Measurements from ENCODE around the gene CFB. TPM values are rescaled to one million over a fixed set of nuclear protein-coding genes. Genes with fewer than 3 reads are reported as not detected.

CFB gene
- total and polyA plus RNA-seq, 9 of the 15 experiments (the other 6 are each of a cell fraction or from before 2014, with no cell fraction given) = 0.08 to 0.91 (median 0.22) TPM; not detected in 4

- TF ChIP-seq DLX4 (CRISPR knock-in tag; IDR thresholded peaks at IDR 0.05) = no peak
- no peak for TF ChIP-seq MCM3 (IDR thresholded peaks at IDR 0.05)
- no peak for TF ChIP-seq NFATC3 (IDR thresholded peaks at IDR 0.05)
- no peak for TF ChIP-seq SMARCC2 (IDR thresholded peaks at IDR 0.05; ENCODE audit: low read depth)
- peak in 1 of 2 experiments; percentile 40; a peak in 1 of 4 replicates for TF ChIP-seq HDAC1 (IDR thresholded peaks at IDR 0.05)
- no peak for TF ChIP-seq NCOR1 (IDR thresholded peaks at IDR 0.05)
- peak; percentile 94 for TF ChIP-seq TAF1 (IDR thresholded peaks at IDR 0.05; ENCODE audit: control insufficient read depth, extremely low read depth, insufficient read depth, low read length, severe bottlenecking)
- TF ChIP-seq CBX2 (IDR thresholded peaks at IDR 0.05; ENCODE audit: insufficient read depth, low read length, poor library complexity, severe bottlenecking) = no peak
- 0 out of 2 replicates have a peak, but pooled peaks have one; percentile 17 for TF ChIP-seq KLF1 (tag; IDR thresholded peaks at IDR 0.05)
- TF ChIP-seq, protein P1, sequence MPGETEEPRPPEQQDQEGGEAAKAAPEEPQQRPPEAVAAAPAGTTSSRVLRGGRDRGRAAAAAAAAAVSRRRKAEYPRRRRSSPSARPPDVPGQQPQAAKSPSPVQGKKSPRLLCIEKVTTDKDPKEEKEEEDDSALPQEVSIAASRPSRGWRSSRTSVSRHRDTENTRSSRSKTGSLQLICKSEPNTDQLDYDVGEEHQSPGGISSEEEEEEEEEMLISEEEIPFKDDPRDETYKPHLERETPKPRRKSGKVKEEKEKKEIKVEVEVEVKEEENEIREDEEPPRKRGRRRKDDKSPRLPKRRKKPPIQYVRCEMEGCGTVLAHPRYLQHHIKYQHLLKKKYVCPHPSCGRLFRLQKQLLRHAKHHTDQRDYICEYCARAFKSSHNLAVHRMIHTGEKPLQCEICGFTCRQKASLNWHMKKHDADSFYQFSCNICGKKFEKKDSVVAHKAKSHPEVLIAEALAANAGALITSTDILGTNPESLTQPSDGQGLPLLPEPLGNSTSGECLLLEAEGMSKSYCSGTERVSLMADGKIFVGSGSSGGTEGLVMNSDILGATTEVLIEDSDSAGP (CRISPR knock-in tag; IDR thresholded peaks at IDR 0.05) = peak; percentile 98
- TF ChIP-seq CHD1 (IDR thresholded peaks at IDR 0.05; ENCODE audit: low read length) = no peak
- TF ChIP-seq SAFB2 (IDR thresholded peaks at IDR 0.05; ENCODE audit: borderline replicate concordance, low read depth, low read length, severe bottlenecking) = no peak
- no peak for TF ChIP-seq JUNB (CRISPR knock-in tag; conservative IDR thresholded peaks at IDR 0.05)
- no peak for TF ChIP-seq HDAC2 (IDR thresholded peaks at IDR 0.05)
- TF ChIP-seq, protein P2, sequence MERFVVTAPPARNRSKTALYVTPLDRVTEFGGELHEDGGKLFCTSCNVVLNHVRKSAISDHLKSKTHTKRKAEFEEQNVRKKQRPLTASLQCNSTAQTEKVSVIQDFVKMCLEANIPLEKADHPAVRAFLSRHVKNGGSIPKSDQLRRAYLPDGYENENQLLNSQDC (CRISPR knock-in tag; IDR thresholded peaks at IDR 0.05) = peak; percentile 73; the same call in 1 of the 2 replicates
- TF ChIP-seq ZBTB8A (IDR thresholded peaks at IDR 0.05; ENCODE audit: partially characterized antibody) = no peak
- TF ChIP-seq MTF1 (CRISPR knock-in tag; IDR thresholded peaks at IDR 0.05; ENCODE audit: borderline replicate concordance) = no peak
- peak; percentile 53 for TF ChIP-seq SAP30 (IDR thresholded peaks at IDR 0.05; ENCODE audit: borderline replicate concordance, insufficient read depth, low read depth, low read length, poor library complexity, severe bottlenecking)
- no peak for TF ChIP-seq SRSF3 (IDR thresholded peaks at IDR 0.05; ENCODE audit: insufficient read depth, low read length)
- TF ChIP-seq NONO (IDR thresholded peaks at IDR 0.05; ENCODE audit: low read depth in 2 of 2, low read length in 1 of 2) = peak in 1 of 2 experiments; percentile 6; a peak in 1 of 4 replicates
- TF ChIP-seq CBX8 (IDR thresholded peaks at IDR 0.05; ENCODE audit: borderline replicate concordance, extremely low read depth, low read depth, low read length, poor library complexity, severe bottlenecking) = no peak
- no peak for TF ChIP-seq ZNF197 (CRISPR knock-in tag; IDR thresholded peaks at IDR 0.05; ENCODE audit: low read depth)
- TF ChIP-seq, protein P3, sequence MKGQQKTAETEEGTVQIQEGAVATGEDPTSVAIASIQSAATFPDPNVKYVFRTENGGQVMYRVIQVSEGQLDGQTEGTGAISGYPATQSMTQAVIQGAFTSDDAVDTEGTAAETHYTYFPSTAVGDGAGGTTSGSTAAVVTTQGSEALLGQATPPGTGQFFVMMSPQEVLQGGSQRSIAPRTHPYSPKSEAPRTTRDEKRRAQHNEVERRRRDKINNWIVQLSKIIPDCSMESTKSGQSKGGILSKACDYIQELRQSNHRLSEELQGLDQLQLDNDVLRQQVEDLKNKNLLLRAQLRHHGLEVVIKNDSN (CRISPR knock-in tag; IDR thresholded peaks at IDR 0.05) = peak; percentile 92
- TF ChIP-seq DPF2 (IDR thresholded peaks at IDR 0.05) = no peak
These were observed 48.1 kb upstream of the CFB start, which contains the start of gene EHMT2 (continued) for GRCh38 chr6:31897612-31898382.
